Heart left ventricle (tissue), 13 donors: ENCODE measurements around the gene KCNV2.

ENCODE experiments used
- POLR2A ChIP-seq, 2 donors: fragments of 450-650 bp; IDR thresholded peaks; one replicate each; pipeline ENCODE4 v1.6.1; 2017; ENCODE audit warnings: antibody characterized with exemption in 2 of 2, mild to moderate bottlenecking in 2 of 2, moderate library complexity in 2 of 2
- TF ChIP-seq, protein P1 (sequence below), 12 donors: fragments of 200-600 bp; sonication (generic) in 4 of 12; IDR thresholded peaks; one replicate each; pipeline versions ENCODE4 v1.5.0 to v1.8.0; 2018 to 2022; ENCODE audit warnings: antibody characterized with exemption in 12 of 12, mild to moderate bottlenecking in 5 of 12
- donor health status: ischemic (EF 13 %, LVEDD 7.1; RV severe dilation, severe dysfunction).
- donor health status: DM: no; HTN: yes; CAD: no.
- donor health status: DM: no; HTN: no; CAD: no.
- donor health status: ischemic (EF 25% LVEDD 6.9; RV normal size, moderate dysfunction).
- donor health status: ischemic (EF 25% LVEDD 5.7; RV mildly dilated, moderate dysfunction).
- donor health status: ischemic (EF 35%, LVEDD 5.7; RV mildly dilated, moderate dysfunction).
- donor health status: nonischemic (EF 11% LVEDD 7.7; RV severe dilation, severe dysfunction).
- donor health status: DM: yes; HTN: yes; CAD: no.
- donor health status: PGD.
- donor health status: ischemic (EF 29% LVEDD 5.4; RV normal size, mild dysfunction).
- donor health status: nonischemic (EF 23%, LVEDD 6.1; RV moderate dilation, normal function).

DNA sequence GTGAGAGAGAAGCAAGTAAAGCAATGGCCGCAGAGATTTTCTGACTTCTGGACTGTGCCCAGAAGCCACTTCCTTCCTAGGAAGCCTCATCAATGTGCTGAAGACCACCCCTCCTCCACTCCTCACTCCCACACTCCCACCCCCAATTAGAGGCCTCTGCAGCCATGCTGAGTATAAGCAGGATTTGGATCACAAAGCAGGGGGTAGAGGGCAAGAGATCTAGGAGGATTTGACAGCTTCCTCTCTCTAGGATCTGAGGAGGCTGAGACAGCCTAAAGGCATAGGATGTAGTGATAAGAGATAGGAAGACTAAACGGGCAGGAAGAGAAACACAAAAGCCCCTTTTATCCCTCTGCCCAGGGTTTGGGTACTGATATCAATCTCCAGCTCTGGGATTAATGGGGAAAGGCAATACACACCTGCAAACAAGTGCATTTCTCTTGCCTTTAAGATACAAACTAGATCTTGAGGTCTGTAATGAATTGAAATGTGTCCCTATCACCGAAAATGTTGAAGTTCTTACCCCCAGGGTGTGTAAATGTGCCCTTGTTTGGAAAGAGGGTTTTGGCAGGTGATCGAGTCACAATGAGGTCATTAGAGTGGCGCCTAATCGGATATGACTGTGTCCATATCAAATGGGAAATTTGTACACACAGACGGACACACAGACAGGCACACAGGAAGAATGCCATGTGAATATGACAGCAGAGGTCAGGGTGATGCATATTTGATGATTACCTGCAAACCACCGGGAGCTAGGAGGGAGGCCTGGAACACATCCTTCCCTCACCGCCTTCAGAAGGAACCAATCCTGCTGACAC, 28.5 kb downstream of the KCNV2 start:
- TF ChIP-seq, protein P1, sequence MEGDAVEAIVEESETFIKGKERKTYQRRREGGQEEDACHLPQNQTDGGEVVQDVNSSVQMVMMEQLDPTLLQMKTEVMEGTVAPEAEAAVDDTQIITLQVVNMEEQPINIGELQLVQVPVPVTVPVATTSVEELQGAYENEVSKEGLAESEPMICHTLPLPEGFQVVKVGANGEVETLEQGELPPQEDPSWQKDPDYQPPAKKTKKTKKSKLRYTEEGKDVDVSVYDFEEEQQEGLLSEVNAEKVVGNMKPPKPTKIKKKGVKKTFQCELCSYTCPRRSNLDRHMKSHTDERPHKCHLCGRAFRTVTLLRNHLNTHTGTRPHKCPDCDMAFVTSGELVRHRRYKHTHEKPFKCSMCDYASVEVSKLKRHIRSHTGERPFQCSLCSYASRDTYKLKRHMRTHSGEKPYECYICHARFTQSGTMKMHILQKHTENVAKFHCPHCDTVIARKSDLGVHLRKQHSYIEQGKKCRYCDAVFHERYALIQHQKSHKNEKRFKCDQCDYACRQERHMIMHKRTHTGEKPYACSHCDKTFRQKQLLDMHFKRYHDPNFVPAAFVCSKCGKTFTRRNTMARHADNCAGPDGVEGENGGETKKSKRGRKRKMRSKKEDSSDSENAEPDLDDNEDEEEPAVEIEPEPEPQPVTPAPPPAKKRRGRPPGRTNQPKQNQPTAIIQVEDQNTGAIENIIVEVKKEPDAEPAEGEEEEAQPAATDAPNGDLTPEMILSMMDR (IDR thresholded peaks at IDR 0.05): no peak
- no peak for TF ChIP-seq POLR2A (IDR thresholded peaks at IDR 0.05)
